Fibroblast of mammary gland (primary cell): Measurements from ENCODE around the gene SEMA4G.

ENCODE experiments used
- DNase-seq: peaks from one replicate; pipeline ENCODE4 v3.0.0-alpha.2; 2010; ENCODE audit warnings: low read depth
- H3K4me3 ChIP-seq: 2 replicates; pipeline ENCODE4 v1.5.1; 2011; ENCODE audit warnings: low read depth, mild to moderate bottlenecking, low read length, moderate library complexity; ENCODE audit not compliant: control insufficient read depth
- TF ChIP-seq, protein P1 (sequence below): conservative IDR thresholded peaks from 2 replicates; pipeline ENCODE4 v1.5.1; 2011; ENCODE audit warnings: low read depth, low read length, inconsistent platforms; ENCODE audit not compliant: control insufficient read depth, insufficient read depth

SEMA4G gene

DNA sequence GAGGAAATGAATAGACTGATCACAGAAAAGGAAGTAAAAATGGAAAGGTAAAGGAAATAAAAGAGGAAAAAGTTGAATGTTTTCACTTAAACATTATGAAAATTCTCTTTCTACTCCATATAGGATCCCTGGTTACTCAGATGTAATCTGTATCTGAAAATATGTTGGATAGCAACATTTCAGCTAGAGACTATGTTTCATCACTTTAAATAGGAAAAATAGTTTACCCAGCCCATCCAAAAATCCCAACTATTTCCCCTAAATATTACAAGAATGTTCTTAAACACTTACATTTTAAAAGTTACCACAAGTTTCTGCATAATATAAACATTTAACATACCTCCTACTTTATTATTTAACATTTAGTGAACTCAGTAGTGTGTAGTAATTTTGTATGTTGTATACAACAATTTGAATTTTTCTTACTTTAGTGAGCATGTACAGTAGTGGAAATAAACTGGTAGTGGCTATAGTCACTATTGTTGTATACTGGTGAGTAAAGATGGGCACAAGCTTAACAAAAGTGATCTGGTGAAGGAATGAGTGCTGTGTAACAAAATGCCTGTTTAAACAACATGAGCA is 29.4 kb upstream of the SEMA4G start:
- TF ChIP-seq, protein P1, sequence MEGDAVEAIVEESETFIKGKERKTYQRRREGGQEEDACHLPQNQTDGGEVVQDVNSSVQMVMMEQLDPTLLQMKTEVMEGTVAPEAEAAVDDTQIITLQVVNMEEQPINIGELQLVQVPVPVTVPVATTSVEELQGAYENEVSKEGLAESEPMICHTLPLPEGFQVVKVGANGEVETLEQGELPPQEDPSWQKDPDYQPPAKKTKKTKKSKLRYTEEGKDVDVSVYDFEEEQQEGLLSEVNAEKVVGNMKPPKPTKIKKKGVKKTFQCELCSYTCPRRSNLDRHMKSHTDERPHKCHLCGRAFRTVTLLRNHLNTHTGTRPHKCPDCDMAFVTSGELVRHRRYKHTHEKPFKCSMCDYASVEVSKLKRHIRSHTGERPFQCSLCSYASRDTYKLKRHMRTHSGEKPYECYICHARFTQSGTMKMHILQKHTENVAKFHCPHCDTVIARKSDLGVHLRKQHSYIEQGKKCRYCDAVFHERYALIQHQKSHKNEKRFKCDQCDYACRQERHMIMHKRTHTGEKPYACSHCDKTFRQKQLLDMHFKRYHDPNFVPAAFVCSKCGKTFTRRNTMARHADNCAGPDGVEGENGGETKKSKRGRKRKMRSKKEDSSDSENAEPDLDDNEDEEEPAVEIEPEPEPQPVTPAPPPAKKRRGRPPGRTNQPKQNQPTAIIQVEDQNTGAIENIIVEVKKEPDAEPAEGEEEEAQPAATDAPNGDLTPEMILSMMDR, result no peak
- no peak for DNase-seq
- no peak overlapping the region for H3K4me3 ChIP-seq

DNA sequence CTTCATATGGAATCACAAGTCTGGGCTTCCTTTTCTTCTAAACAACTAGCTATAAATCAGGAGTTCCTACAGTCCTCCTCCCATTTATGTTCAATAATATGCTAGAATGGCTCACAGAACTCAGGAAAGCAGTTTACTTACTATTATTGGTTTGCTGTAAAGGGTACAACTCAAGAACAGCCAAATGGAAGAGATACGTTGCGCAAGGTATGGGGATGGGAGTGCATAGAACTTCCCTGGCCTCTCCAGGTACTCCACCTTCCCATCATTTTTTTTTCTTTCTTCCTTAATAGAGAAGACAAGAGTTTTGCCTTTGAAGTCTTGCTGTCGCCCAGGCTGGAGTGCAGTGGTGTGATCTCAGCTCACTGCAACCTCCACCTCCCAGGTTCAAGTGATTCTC is 27.1 kb upstream of the SEMA4G start:
- TF ChIP-seq, protein P1, result no peak

DNA sequence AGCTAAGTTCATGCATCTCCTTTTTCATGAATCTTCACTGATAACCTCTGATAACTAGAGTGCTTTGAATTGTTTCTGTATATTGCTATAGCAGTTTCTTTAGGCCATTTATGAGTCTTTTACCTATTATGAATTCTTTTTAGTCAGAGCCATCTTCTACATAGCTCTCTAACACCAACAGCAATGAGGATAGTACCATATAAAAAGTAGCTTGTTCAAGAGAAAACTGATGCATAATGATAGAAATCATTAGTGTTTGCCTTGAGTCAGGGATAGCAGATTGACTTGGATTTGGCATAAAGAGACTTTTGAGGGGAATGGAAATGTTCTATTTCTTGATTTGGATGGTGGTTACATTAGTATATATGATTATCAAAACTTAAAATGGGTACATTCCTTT is 25.8 kb upstream of the SEMA4G start:
- no peak for DNase-seq
- TF ChIP-seq, protein P1, result no peak
- H3K4me3 ChIP-seq, result no peak overlapping the region

More for the DNA sequence above, 27.1 kb upstream of the SEMA4G start:
- H3K4me3 ChIP-seq, result no peak overlapping the region
- no peak for DNase-seq

DNA sequence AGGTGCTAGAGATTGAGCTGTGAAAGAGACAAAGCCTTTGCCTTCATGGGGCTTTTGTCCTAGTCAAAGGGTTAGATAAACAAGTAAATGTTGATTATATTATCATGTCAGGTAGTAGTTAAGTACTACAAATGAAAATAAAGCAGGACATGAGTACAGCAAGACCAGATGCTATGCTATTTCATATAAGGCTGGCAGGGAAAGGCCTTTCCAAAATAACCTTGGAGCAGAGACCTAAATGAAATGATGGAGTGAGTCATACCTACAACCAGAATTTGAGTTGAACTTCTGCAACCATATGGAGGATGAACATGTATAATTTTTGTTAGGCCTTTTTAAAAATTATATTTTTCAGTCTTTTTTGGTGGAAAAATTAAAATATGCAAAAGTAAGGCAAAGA is 23.6 kb upstream of the SEMA4G start:
- H3K4me3 ChIP-seq, result no peak overlapping the region
- TF ChIP-seq, protein P1, result no peak
- DNase-seq, result no peak

DNA sequence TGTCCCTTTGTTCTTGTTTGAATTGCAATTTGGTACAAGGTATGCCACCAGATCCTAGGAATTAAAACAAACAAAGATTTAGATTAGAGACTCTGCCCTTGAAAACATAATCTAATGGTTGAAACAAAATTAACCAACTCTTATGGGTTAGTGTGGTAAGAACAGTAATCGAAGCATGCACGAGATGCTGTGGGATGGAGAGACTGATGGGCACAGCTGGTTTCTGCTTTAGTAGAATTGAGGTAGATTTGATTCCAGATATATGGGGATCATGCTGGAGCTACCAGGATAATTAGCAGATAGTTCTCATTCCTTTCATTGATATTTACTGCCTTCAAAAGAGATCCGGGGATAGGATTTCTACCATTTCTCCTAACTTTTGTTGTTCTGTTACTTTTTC is 20.4 kb upstream of the SEMA4G start:
- DNase-seq, result no peak
- no peak overlapping the region for H3K4me3 ChIP-seq
- TF ChIP-seq, protein P1, result no peak

DNA sequence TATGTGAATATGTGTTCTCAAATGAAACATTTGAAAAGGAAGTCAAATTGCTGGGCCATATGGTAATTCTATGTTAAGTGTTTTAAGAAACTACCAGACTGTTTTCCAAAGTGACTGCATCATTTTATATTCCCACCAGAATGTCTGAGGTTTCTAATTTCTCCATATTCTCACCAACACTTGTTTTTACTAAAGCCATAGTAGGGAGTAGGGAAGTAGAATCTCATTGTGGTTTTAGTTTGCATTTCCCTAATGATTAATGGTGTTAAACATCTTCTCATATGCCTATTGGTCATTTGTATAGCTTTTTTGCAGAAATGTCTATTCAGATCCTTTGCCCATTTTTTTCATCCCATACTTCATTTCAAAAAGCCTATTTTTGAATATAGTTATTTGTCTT is 9.1 kb upstream of the SEMA4G start:
- TF ChIP-seq, protein P1, result no peak
- H3K4me3 ChIP-seq, result no peak overlapping the region
- DNase-seq, result no peak

DNA sequence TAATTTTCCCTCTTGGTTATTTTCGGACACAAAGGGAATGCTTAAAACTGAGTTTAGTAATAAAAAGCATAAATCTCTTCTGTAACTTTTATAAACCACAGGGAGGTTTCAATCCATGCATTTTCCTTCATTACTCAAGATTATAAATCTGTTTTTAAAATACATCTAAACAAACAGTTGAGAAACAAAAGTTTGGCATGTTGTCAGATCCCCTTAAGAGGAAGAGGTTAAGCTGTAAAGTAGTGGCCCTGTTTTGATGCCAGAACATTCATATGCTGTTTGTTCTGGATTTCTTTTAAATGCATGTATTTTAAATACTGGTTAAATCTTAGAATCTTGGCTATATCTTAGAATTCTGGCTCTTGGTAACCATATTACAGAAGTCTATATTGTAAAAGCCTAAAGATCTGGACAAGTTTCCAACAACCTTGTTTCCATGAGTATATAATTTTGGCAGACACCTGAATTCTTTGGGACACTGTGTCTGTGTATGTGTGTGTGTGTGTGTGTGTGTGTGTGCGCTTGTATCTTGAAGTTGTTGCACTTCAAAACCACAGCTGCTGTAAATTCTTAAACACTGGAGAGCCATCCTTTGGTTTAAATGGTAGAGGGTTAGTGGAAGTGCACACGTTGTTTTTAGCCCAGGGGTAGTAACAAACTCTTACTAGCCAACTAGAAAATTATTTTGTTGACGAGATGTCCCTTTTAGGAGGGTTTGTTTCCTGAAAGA is 6.8 kb upstream of the SEMA4G start:
- no peak for DNase-seq
- TF ChIP-seq, protein P1, result no peak
- no peak overlapping the region for H3K4me3 ChIP-seq
